Right lung (tissue), 5 donors: ENCODE data around the gene MCM5. TPM values are rescaled to one million over a fixed set of nuclear protein-coding genes. Genes with fewer than 3 reads are reported as not detected.
A peak's percentile ranks its signal among the peaks of the same experiment; 100 is the strongest.
"Not testable (repeated sequence)": the region's sequence is repeated elsewhere in the genome, so short reads cannot be mapped to it uniquely, and the experiment has no call there.

ENCODE experiments used
- DNase-seq, 2 donors: peaks; one replicate each; pipeline ENCODE4 v3.0.0-alpha.2; 2013
- polyA plus RNA-seq, 5 donors: library from polyadenylated mRNA; unstranded; fragments of 120-200 nt; gene quantifications; one replicate each; pipeline versions ENCODE4 v1.2.1 to v1.2.3, GENCODE V29; 2013; ENCODE audit warnings: inconsistent platforms in 1 of 5, low replicate concordance in 1 of 5; ENCODE audit not compliant: insufficient read length in 5 of 5, insufficient read depth in 1 of 5

The MCM5 gene
- polyA plus RNA-seq, 5 donors: 54.2 to 77.9 (median 59.3) TPM

GRCh38 chr22:35430897-35431322, 31.0 kb downstream of the MCM5 start:
- DNase-seq: peak; percentile 80 to 85

GRCh38 chr22:35431483-35432227, 31.7 kb downstream of the MCM5 start:
- DNase-seq: no peak

GRCh38 chr22:35432228-35432905, 32.4 kb downstream of the MCM5 start:
- DNase-seq: no peak

GRCh38 chr22:35434061-35434710, 34.2 kb downstream of the MCM5 start:
- no peak for DNase-seq

GRCh38 chr22:35435201-35435740, 35.3 kb downstream of the MCM5 start:
- no peak for DNase-seq

- no peak for DNase-seq
Measured at GRCh38 chr22:35436421-35436820, 36.5 kb downstream of the MCM5 start.

- DNase-seq: no peak
Measured at GRCh38 chr22:35437049-35437448, 37.1 kb downstream of the MCM5 start.

- not testable (repeated sequence) for DNase-seq
Measured at GRCh38 chr22:35438673-35439364, 38.9 kb downstream of the MCM5 start.

- no peak for DNase-seq
Measured at GRCh38 chr22:35439365-35439717, 39.4 kb downstream of the MCM5 start.

GRCh38 chr22:35440129-35440528, 40.2 kb downstream of the MCM5 start:
- no peak for DNase-seq

- no peak for DNase-seq
Measured at GRCh38 chr22:35441489-35442100, 41.7 kb downstream of the MCM5 start.

GRCh38 chr22:35442471-35442870, 42.5 kb downstream of the MCM5 start:
- DNase-seq: no peak

- no peak for DNase-seq
Measured at GRCh38 chr22:35443338-35443737, 43.4 kb downstream of the MCM5 start.

- DNase-seq: no peak
Measured at GRCh38 chr22:35443790-35444684, 44.1 kb downstream of the MCM5 start.

GRCh38 chr22:35444685-35445399, 44.9 kb downstream of the MCM5 start:
- DNase-seq: no peak

GRCh38 chr22:35445933-35446332, 46.0 kb downstream of the MCM5 start:
- DNase-seq: no peak

- no peak for DNase-seq
Measured at GRCh38 chr22:35446365-35446764, 46.4 kb downstream of the MCM5 start.

GRCh38 chr22:35448523-35448922, 48.6 kb downstream of the MCM5 start:
- no peak for DNase-seq

- DNase-seq: no peak
Measured at GRCh38 chr22:35449829-35450689, 50.1 kb downstream of the MCM5 start.
